ENCODE data around the gene LRRC28. TPM values are rescaled to one million over a fixed set of nuclear protein-coding genes. Genes with fewer than 3 reads are reported as not detected.

Gene LRRC28
- total RNA-seq = 10 to 100 TPM; 15.6 to 70.2 (median 20.1) TPM

DNA sequence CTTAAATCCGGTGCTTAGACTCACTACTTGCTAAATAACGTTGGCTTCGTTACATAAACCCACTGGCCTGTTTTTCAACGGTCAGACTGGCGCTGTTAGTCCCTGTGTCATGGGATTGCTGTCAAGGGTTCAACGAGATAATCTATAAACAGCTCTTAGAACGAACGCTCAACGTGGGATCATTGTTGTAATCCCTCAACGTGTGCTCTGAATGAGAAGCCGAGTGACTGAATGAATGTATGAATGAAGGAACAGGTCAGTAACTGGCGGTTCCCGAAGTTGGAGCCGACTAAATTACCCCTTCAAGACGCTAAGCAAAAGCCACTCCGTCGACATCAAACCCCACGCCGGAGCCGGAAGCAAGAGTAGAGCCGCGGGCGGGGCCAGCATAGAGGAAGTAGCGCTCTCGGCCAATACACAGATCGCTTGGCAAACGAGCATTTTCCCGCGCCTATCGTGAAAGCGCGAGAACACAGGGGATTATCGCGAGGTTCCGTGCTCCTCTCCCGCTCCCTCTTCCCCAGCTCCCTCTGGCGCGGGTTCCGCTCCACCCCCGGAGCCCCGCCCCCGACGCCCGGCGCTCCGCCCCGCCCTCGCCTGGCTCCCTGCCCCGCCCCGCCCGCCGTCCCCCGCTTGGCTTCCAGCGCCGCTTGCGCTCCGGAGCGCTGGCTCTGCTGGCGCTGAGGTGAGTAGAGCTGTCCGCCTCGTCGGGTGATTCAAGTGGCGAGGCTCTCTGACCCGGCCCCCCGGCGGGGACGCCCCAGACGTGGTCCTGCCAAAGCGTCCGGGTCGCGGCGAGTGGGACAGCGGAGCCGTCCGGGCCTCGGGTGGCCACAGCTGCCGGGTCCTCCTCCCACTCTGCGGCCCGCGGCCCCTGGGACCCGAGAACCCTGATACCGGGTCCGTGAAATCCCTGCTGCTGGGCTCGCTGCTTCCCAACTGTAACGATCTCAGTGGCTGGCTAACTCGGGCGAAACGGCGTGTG, at the start of gene LRRC28:
Gene LRRC28, plus strand, starts transcription at position 625 of the 985 bp plus-strand sequence. CDS start 4,477 bp downstream, outside the sequence.
- Histone ChIP-seq H3K36me3 (peaks cover 0 to 4% (median 0%) of the 10 kb centered on the region in 4 donors), H3K27ac (peak within 1 kb of the TSS; percentile 81 to 92 (median 90)), H3K9me3 (no peaks in the 10 kb centered on the region), H3K4me3 (peak within 1 kb of the TSS; percentile 68 to 88 (median 79)), H3K4me1 (peaks cover 9 to 29% (median 23%) of the 10 kb centered on the region in 4 donors), H3K27me3 (no peaks in the 10 kb centered on the region)
- 0 to 2% methylated on average over 21 to 40 of the region's 90 CpGs for WGBS, 2 donors
- peak; percentile 97 to 98 for ATAC-seq (ENCODE audit: low FRiP score in 2 of 2)
- DNase-seq = peak; percentile 98
- peak in 3 of 4 donors; percentile 46 to 86 (median 84) for TF ChIP-seq POLR2A (IDR thresholded peaks at IDR 0.05)
- TF ChIP-seq POLR2AphosphoS5 (IDR thresholded peaks at IDR 0.05) = peak; percentile 86 to 97
- TF ChIP-seq, protein P1, sequence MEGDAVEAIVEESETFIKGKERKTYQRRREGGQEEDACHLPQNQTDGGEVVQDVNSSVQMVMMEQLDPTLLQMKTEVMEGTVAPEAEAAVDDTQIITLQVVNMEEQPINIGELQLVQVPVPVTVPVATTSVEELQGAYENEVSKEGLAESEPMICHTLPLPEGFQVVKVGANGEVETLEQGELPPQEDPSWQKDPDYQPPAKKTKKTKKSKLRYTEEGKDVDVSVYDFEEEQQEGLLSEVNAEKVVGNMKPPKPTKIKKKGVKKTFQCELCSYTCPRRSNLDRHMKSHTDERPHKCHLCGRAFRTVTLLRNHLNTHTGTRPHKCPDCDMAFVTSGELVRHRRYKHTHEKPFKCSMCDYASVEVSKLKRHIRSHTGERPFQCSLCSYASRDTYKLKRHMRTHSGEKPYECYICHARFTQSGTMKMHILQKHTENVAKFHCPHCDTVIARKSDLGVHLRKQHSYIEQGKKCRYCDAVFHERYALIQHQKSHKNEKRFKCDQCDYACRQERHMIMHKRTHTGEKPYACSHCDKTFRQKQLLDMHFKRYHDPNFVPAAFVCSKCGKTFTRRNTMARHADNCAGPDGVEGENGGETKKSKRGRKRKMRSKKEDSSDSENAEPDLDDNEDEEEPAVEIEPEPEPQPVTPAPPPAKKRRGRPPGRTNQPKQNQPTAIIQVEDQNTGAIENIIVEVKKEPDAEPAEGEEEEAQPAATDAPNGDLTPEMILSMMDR (IDR thresholded peaks at IDR 0.05) = no peak
- peak in 1 of 4 donors; percentile 7 for TF ChIP-seq EP300 (IDR thresholded peaks at IDR 0.05)

DNA sequence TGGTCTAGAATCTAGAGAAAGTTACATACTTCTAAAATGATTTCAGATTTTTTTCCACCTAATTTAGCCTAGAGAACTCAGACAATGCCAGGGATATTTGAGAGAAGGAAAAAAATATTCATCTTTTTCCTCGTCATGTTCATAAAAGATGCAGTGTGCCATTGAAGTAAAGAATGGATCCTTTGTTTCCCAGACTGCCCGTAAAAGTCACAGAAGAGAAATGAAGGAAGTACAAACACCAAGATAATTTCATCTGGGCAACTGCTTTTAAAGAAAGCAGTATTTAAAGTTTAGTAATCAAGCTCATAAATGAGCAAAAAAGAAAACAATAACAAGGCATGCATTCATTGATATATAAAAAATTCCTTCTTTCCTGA, 49.1 kb upstream of the LRRC28 start:
- Histone ChIP-seq H3K36me3 (peaks cover 0 to 10% (median 5%) of the 10 kb centered on the region in 4 donors), H3K4me1 (no peaks in the 10 kb centered on the region), H3K27ac (no peak overlapping the region), H3K9me3 (no peaks in the 10 kb centered on the region), H3K27me3 (no peaks in the 10 kb centered on the region), H3K4me3 (no peak overlapping the region)
- no peak for ATAC-seq (ENCODE audit: low FRiP score in 2 of 2)
- DNase-seq = no peak
- TF ChIP-seq EP300 (IDR thresholded peaks at IDR 0.05) (no peak), POLR2A (IDR thresholded peaks at IDR 0.05) (no peak), POLR2AphosphoS5 (IDR thresholded peaks at IDR 0.05) (no peak)
- TF ChIP-seq, protein P1 (IDR thresholded peaks at IDR 0.05) = no peak
- WGBS, 2 donors = 70 to 90% methylated on average over 2 of the region's 2 CpGs

DNA sequence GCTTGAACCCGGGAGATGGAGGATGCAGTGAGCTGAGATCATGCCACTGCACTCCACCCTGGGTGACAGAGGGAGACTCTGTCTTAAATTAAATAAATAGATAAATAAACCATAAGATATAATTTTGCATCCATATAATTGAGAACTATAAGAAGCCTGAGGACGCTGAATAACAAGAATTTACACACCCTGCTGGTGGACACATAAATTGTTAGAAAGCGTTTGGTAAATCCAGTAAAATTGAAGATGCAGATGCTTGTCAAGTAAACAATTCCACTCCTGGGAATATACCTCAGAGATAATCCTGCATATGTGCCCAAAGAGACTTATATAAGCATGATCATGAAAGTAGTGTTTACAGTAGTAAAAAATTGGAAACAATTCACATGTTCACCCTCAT, 43.6 kb upstream of the LRRC28 start:
- no peak for ATAC-seq (ENCODE audit: low FRiP score in 2 of 2)
- H3K36me3 ChIP-seq = no peaks in the 10 kb centered on the region
- H3K27ac ChIP-seq = no peak overlapping the region
- no peak overlapping the region for H3K4me3 ChIP-seq
- TF ChIP-seq, protein P1 (IDR thresholded peaks at IDR 0.05) = no peak
- no peak for TF ChIP-seq EP300 (IDR thresholded peaks at IDR 0.05)
- TF ChIP-seq POLR2AphosphoS5 (IDR thresholded peaks at IDR 0.05) = no peak
- TF ChIP-seq POLR2A (IDR thresholded peaks at IDR 0.05) = no peak
- no peaks in the 10 kb centered on the region for H3K27me3 ChIP-seq
- H3K9me3 ChIP-seq = no peaks in the 10 kb centered on the region
- no peak for DNase-seq
- peaks cover 0 to 13% (median 2%) of the 10 kb centered on the region in 4 donors for H3K4me1 ChIP-seq
- 91 to 93% methylated on average over 3 of the region's 3 CpGs for WGBS, 2 donors

GRCh38 chr15:99209326-99209725, 42.0 kb upstream of the LRRC28 start:
- ATAC-seq (ENCODE audit: low FRiP score in 2 of 2) = no peak
- TF ChIP-seq, protein P1 (IDR thresholded peaks at IDR 0.05) = no peak
- TF ChIP-seq POLR2AphosphoS5 (IDR thresholded peaks at IDR 0.05) (no peak), EP300 (IDR thresholded peaks at IDR 0.05) (no peak), POLR2A (IDR thresholded peaks at IDR 0.05) (no peak)
- H3K36me3 ChIP-seq = no peaks in the 10 kb centered on the region
- H3K27ac ChIP-seq = no peak overlapping the region
- no peaks in the 10 kb centered on the region for H3K27me3 ChIP-seq
- 70 to 82% methylated on average over 2 of the region's 2 CpGs for WGBS, 2 donors
- H3K4me3 ChIP-seq = no peak overlapping the region
- H3K9me3 ChIP-seq = no peaks in the 10 kb centered on the region
- DNase-seq = no peak
- H3K4me1 ChIP-seq = peaks cover 0 to 13% (median 2%) of the 10 kb centered on the region in 4 donors

Data from upper lobe of left lung (tissue), 6 donors.